GM21360 (cell line): Measurements from ENCODE around the gene CCDC27.
"Not testable (repeated sequence)": the region's sequence is repeated elsewhere in the genome, so short reads cannot be mapped to it uniquely, and the experiment has no call there.

ENCODE experiments used
- ATAC-seq: cut with Tn5 transposase; IDR thresholded peaks from one replicate; pipeline ENCODE4 v1.9.1; 2021; ENCODE audit warnings: mild to moderate bottlenecking, moderate library complexity; ENCODE audit not compliant: unreplicated experiment

CCDC27 gene

GRCh38 chr1:3717715-3718601 is 34.3 kb upstream of the CCDC27 start:
- ATAC-seq: no peak

DNA sequence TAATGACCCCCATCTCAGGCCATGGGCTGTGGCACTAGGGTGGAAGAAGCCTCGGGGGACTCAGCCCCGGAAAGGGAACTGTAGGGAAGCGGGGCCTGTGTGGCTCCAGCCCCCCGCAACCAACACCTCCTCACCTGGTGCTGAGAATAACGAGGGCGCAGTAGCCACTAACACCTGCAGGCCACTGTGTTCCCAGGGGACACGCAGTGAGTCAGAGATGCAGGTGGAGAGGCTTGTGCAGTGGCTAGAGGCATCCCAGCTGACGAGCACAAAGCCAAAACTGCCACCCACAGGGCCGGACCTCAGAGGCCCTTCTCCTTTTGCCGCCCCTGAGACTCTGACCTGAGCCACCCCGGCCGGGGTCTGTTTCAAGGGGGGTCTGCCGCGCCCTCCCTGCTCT is 33.5 kb upstream of the CCDC27 start:
- no peak for ATAC-seq

DNA sequence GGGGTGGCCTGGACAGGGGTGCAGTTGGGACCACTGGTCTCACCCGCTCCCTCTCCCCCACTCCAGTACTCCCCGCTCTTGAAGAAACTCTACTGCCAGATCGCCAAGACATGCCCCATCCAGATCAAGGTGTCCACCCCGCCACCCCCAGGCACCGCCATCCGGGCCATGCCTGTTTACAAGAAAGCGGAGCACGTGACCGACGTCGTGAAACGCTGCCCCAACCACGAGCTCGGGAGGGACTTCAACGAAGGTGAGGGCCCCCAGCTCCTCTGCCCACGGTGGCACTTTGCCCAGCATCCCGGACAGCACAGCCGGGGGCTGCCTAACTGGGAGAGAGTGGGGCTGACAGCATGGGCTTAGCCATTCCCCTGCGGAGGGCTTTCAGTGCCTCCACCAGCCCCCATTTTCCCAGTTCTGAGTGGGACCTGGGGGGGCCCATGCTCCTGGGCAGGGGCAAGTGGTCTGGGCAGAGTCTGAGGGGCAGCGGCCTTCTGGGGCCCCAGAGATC is 30.2 kb upstream of the CCDC27 start:
- no peak for ATAC-seq

DNA sequence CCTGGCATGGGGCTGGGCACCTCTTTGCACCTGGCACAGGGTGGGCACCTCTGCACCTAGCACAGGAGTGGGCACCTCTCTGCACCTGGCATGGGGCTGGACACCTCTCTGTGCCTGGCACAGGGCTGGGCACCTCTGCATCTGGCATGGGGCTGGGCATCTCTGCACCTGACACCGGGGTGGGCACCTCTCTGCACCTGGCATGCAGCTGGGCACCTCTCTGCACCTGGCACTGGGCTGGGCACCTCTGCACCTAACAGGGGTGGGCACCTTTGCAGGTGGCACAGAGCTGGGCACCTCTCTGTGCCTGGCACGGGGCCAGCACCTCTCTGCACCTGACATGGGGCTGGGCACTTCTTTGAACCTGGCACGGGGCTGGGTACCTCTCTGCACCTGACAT is 29.4 kb upstream of the CCDC27 start:
- ATAC-seq: no peak

- ATAC-seq: not testable (repeated sequence)
Observed at GRCh38 chr1:3724416-3725030, 27.7 kb upstream of the CCDC27 start.

- ATAC-seq: no peak
Observed at GRCh38 chr1:3725366-3725765, 26.9 kb upstream of the CCDC27 start.

DNA sequence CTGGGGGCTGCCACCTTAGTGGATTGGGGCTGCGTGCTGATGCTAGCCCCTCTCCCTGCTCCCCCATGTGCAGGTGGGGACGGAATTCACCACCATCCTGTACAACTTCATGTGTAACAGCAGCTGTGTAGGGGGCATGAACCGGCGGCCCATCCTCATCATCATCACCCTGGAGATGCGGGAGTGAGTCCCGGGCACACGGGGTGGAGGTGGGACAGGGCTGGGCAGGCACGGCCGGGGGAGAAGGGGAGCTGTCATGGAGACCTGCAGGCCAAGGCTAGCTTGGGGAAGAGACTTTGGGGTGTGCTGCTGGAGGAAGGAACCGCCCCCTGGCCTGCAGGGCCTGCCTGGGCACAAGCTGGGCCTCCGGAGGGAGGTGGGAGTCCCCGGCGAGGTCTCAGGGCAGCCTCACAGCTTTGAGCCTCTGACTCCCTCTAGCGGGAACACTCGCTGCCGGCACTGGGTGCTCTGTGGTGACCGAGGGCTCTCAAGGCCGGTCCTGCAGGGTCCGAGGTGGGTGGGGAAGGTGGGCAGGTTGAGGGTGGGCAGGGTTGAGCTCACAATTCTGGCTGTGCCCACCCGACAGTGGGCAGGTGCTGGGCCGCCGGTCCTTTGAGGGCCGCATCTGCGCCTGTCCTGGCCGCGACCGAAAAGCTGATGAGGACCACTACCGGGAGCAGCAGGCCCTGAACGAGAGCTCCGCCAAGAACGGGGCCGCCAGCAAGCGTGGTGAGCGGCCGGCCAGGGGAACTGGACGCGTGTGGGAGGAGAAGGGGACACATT is 25.0 kb upstream of the CCDC27 start:
- no peak for ATAC-seq

- no peak for ATAC-seq
Observed at GRCh38 chr1:3727825-3728776, 24.1 kb upstream of the CCDC27 start.

GRCh38 chr1:3729594-3730542 is 22.4 kb upstream of the CCDC27 start:
- no peak for ATAC-seq

DNA sequence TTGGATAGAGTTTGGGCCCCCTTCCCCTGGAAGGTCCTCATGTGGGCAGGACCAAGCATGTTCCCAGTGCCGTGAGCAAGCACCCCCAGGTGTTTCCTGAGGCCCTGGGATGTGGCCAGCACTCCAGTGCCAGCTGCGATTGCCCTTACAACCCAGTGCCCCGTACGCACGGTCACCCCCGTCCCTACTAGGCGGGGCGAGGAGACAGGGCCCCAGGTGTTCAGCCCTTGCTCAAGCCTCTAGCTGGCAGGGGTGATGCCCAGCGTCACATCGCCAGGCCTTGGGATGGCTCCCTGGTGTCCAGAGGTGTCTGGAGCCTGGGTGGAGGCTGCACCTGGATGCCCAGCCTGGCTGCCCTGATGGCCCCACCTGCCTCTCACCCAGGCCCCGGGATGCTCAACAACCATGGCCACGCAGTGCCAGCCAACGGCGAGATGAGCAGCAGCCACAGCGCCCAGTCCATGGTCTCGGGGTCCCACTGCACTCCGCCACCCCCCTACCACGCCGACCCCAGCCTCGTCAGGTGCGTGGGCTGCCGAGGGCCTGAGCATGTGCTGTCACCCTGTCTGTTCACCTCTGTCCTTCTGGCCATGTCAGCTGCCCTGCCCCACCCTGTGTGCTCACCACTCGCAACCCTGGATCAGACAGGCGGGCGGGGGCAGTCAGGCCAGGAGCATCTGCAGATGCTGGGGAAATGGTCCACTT is 21.6 kb upstream of the CCDC27 start:
- no peak for ATAC-seq

DNA sequence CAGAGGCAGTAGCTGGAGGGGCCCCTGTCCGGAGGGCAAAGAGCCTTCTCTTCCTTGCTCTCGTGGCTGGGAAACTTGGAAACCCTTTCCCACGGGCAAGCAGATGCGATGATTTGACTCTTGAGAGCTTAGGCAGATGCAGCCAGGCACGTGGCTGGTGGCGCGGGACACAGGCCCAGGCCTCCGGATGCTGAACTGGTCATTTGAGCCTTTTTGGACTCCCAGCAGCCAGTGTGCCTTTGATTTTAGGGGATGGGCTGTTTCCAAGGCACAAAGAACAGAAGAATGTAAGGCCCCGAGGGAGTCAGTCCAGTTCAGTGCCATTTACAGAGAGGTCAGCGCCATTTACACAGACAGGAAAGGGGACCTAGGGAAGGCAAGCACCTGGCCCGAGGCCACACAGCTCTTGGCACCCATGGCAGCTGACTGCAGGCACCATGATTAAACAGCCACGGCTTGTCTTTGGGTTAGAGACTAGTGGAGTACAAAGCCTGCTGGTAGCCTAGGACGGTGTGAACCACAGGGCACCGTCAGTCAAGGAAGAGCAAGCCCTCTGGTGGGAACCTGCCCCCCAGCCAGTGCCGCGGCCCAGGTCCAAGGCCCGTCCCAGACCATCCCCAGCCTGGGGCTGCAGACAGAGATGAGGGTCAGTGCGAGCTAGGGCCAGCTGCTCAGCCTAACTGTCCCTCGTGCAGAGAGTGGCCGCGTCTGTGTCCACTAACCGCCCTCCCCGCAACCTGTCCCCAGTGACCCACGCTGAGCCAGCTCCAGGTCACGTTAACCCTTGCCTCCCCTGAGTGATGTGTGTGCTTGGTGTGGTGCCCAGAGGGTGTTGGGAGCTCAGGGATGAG is 20.4 kb upstream of the CCDC27 start:
- ATAC-seq: no peak

DNA sequence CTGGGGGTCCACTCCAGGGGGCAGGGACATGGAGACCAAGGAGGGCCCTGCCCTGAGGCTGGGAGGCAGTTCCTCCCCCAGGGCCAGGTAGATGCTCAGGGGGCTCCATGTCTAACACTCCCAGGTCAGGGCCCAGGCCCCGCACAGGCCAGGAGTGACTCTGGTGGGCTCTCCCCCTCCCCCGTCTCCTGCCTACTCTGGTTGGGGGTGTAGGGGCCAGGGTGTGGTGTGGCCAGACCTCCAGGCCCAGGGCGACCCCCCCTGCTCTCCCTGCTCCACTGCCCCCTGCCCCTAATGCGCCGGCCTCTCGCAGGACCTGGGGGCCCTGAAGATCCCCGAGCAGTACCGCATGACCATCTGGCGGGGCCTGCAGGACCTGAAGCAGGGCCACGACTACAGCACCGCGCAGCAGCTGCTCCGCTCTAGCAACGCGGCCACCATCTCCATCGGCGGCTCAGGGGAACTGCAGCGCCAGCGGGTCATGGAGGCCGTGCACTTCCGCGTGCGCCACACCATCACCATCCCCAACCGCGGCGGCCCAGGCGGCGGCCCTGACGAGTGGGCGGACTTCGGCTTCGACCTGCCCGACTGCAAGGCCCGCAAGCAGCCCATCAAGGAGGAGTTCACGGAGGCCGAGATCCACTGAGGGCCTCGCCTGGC is 19.7 kb upstream of the CCDC27 start:
- no peak for ATAC-seq

DNA sequence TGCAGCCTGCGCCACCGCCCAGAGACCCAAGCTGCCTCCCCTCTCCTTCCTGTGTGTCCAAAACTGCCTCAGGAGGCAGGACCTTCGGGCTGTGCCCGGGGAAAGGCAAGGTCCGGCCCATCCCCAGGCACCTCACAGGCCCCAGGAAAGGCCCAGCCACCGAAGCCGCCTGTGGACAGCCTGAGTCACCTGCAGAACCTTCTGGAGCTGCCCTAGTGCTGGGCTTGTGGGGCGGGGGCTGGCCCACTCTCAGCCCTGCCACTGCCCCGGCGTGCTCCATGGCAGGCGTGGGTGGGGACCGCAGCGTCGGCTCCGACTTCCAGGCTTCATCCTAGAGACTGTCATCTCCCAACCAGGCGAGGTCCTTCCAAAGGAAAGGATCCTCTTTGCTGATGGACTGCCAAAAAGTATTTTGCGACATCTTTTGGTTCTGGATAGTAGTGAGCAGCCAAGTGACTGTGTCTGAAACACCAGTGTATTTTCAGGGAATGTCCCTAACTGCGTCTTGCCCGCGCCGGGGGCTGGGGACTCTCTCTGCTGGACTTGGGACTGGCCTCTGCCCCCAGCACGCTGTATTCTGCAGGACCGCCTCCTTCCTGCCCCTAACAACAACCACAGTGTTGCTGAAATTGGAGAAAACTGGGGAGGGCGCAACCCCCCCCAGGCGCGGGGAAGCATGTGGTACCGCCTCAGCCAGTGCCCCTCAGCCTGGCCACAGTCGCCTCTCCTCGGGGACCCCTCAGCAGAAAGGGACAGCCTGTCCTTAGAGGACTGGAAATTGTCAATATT is 19.0 kb upstream of the CCDC27 start:
- no peak for ATAC-seq

GRCh38 chr1:3733883-3734589 is 18.2 kb upstream of the CCDC27 start:
- no peak for ATAC-seq

- ATAC-seq: no peak
Observed at GRCh38 chr1:3734602-3735001, 17.6 kb upstream of the CCDC27 start.
